Tibial nerve (tissue), 4 donors: ENCODE data around the gene PADI3.

Experiments used
- EP300 ChIP-seq, 2 donors: sonication (generic); formaldehyde crosslinking; IDR thresholded peaks; one replicate each; pipeline ENCODE4 v1.6.1; 2017; ENCODE audit warnings: antibody characterized with exemption in 2 of 2, mild to moderate bottlenecking in 1 of 2
- POLR2A ChIP-seq, 2 donors: fragments of 450-650 bp; IDR thresholded peaks; one replicate each; pipeline ENCODE4 v1.6.1; 2017; ENCODE audit warnings: antibody characterized with exemption in 2 of 2, mild to moderate bottlenecking in 2 of 2, moderate library complexity in 2 of 2
- TF ChIP-seq, protein P1 (sequence below), 5 experiments: fragments of 200-600 bp in 3 of 5; fragments of 450-650 bp in 2 of 5; sonication (generic) in 3 of 5; IDR thresholded peaks; one replicate each; pipeline ENCODE4 v1.5.1; 2016 to 2019; ENCODE audit warnings: antibody characterized with exemption in 5 of 5, mild to moderate bottlenecking in 3 of 5, moderate library complexity in 2 of 5

DNA sequence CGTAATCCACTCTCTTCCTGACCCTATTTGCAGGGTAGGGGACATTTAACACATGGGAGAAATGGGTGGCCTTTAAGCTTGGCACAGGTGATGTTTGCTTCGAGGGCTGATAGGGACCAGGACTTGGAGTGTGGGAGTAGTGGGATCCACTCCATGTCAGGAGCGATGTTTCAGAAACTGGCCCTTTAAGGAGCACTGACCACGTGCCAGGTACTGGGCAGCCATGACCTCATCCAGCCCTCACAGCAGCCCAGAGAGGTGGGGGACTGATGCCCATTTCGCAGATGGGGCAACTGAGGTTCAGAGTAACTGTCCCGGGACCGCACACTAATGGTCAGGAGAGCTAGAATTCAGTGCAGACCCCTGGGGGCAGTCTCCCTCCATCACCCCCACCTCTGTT, 11.4 kb downstream of the PADI3 start:
- TF ChIP-seq, protein P1, sequence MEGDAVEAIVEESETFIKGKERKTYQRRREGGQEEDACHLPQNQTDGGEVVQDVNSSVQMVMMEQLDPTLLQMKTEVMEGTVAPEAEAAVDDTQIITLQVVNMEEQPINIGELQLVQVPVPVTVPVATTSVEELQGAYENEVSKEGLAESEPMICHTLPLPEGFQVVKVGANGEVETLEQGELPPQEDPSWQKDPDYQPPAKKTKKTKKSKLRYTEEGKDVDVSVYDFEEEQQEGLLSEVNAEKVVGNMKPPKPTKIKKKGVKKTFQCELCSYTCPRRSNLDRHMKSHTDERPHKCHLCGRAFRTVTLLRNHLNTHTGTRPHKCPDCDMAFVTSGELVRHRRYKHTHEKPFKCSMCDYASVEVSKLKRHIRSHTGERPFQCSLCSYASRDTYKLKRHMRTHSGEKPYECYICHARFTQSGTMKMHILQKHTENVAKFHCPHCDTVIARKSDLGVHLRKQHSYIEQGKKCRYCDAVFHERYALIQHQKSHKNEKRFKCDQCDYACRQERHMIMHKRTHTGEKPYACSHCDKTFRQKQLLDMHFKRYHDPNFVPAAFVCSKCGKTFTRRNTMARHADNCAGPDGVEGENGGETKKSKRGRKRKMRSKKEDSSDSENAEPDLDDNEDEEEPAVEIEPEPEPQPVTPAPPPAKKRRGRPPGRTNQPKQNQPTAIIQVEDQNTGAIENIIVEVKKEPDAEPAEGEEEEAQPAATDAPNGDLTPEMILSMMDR (IDR thresholded peaks at IDR 0.05): no peak
- TF ChIP-seq POLR2A (IDR thresholded peaks at IDR 0.05) (no peak), EP300 (IDR thresholded peaks at IDR 0.05) (no peak)
